SHP77 treated with DMSO at 0.1 percent for 48 hours (cell line): ENCODE results near the gene RCBTB1.

Experiments used
- DNase-seq: peaks from one replicate; lab custom pipeline; 2025; lab: John Stamatoyannopoulos, UW

The RCBTB1 gene

DNA sequence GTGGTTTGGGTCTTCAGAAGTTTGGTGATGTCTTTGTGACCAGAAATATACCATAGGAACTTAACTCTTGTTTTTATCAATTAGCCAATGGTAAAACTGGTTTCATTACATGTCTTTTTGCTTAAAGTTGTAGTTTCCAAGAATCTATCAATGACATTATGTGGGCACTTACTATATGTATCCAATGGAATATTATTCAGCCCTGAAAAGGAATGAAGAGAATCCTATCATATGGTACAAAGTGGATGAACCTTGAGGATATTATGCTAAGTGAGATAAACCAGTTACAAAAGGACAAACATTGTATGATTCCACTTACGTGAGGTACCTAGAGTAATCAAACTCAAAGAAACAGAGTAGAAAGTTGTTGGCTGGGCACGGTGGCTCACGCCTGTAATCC is 26.4 kb downstream of the RCBTB1 start:
- DNase-seq = no peak

DNA sequence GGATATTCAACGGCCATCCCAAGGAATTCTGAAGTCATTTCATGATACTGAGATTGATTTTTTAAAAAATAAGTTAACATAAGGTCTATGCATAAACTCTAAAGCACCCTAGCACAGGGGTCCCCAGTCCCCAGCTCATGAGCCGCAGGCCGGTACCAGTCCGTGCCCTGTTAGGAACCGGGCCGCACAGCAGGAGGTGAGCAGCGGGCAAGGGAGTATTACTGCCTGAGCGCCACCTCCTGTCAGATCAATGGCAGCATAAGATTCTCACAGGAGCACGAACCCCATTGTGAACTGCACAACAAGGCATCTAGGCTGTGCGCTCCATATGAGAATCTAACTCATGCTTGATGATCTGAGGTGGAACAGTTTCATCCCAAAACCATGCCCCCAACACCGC is 31.0 kb downstream of the RCBTB1 start:
- no peak for DNase-seq

DNA sequence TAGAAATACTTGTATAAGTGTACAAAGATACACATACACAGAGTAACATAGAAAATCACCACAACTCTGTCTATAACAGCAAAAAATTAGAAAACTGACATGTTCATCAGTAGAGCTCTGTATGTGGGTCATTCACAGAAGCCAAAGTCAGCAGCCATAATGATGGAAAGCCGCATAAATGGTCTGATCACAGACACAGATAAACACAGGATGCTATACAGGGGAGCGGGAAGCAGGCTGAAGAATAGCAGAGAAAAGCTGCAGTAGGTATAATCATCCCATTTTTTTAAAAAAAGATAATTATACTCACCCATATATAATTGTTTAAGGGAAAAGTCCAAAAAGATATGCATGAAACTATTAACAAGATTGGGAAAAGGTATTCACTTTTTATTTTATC is 31.5 kb downstream of the RCBTB1 start:
- no peak for DNase-seq

DNA sequence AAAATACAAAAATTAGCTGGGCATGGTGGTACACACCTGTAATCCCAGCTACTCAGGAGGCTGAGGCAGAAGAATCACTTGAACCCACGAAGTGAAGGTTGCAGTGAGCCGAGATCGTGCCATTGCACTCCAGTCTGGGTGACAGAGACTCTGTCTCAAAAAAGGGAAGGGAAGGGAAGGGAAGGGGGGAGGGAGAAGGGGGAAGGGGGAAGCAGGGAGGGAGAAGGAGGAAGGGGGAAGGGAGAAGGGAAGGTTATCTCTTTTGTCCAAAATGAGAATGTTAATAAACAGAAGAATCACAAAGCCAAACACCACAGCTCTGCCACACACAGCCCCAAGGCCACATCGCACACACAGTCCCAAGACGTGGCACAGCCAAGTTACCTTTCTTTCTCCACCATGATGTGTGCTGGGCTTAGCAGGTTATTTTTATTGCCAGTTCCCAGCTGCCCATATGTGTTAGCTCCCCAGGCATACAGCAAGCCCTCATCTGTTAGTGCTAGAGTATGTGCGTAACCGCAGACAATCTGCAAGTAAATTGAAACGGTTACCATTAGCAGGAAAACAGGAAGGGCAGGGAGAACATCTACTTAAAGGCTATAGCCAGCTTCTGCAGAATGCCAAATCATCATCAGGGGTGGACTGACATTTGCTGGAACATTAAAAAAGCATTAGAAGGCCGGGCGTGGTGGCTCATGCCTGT is 34.3 kb downstream of the RCBTB1 start:
- no peak for DNase-seq

DNA sequence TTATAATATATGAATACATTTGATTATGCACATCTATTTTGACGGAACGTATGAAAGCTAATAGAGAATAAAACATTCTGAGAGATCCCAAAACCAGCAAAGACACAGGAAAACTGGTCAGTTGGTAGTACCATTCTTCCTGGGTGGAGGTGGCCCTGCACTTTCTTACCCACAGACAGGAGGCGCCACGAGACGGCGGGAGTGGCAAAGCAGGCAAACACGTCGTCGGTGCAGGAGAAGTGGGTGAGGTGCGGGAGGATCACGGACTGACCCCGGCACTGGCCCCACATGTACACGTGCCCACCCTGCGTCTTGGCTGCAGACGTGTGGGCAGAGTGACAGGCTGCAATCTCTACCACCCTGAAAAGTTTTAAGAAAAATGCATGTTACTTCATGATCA is 36.1 kb downstream of the RCBTB1 start:
- DNase-seq = no peak

DNA sequence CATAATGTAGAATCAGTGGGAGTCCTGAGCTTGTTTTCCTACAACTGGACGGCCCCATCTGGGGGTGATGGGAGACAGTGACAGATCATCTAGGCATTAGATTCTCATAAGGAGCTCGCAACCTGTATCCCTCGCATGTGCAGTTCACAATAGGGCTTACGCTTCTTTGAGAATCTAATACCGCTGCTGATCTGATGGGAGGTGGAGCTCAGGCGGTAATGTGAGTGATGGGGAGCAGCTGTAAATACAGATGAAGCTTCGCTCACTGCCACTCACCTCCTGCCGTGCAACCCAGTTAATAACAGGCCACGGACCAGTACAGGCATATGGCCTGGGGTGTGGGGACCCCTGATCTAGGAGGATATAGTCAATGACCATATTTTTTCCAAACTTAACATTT is 38.8 kb downstream of the RCBTB1 start:
- DNase-seq = no peak

DNA sequence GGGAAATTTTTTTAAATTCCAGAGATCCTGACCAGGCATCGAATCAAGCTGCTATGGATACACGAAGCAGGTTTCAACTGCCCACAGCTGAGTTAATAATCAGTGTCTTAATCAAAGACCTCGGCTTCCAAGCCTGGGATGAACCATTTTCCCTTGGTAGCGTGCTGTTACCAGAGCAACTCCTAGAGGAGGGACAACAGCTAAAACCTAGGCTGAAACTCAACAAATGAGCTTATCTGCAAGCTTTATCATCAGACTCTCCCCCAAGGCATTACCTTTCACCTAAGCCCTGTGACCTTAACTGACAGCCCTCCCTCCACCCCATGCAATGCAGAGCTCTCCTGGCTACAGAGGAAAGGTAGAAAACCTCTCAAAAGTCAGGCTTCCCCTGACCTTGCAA is 39.7 kb downstream of the RCBTB1 start:
- DNase-seq = no peak

DNA sequence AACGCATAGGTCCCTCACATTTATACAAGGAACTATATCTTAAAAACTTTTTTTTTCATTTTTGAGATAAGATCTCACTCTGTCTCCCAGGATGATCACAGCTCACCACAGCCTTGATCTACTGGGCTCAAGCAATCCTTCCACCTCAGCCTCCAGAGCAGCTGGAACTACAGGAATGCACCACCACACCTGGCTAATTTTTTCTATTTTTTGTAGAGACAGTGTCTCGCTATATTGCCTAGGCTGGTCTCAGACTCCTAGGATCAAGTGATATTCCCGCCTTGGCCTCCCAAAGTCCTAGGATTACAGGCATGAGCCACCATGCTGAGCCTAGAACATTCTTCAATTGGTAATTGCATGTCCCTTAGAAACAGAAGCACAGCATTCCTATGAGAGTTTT is 41.7 kb downstream of the RCBTB1 start:
- DNase-seq = no peak

DNA sequence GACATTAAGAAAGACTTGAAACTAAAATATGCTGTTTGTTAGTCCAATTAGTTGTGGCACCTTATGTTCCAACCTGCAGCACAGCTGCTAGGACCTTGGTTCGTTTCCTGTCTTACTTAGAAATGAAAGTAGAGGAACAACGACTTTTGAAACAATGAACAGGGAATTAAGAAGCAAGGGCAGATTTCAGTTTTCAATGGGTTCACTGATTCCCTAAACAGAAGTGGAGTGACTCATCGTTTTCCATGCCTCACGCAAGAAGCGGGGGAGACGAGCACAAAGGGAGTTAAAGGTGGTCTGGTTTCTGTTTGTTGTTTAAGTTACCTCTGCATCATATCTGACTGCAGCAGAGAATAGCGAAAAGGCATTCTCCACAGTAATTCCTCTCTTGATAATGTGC is 44.8 kb downstream of the RCBTB1 start:
- no peak for DNase-seq

DNA sequence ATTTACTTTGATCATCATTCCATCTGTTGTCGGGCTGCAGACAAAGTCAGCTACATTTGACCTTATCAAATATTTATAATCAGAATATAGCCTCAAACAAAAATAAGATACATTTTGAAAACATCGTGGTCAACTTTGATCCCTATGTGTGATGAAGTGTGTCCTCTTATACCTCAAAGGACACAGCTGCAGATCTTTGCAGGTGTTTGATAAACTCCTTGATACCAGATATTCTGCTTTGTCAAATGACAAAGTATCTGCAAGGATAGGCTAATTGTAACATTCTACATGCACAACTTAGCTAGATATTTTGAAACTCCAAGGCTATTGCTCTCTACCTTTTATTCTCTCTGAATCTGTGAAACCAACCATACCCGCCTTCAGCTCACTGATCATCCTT is 45.6 kb downstream of the RCBTB1 start:
- DNase-seq = no peak

DNA sequence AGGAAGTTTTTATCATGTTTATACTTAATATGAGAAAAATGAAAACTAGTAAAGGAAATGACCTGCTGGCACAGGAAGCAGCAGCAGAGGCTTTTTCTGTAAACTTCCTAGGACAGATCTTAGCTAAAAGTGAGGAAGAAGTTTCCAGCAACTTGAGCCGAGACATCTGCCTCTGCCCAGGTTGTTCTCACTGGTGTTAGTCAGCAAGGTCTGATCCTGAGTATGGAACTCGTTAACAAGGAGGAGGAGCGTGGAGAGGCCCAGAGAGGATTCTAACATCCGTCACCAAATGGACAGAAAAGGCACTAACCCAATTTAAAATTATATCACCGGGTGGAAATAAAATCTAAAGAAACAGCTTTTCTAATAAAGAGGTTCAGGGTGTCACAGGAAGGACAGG is 46.0 kb downstream of the RCBTB1 start:
- DNase-seq = no peak

DNA sequence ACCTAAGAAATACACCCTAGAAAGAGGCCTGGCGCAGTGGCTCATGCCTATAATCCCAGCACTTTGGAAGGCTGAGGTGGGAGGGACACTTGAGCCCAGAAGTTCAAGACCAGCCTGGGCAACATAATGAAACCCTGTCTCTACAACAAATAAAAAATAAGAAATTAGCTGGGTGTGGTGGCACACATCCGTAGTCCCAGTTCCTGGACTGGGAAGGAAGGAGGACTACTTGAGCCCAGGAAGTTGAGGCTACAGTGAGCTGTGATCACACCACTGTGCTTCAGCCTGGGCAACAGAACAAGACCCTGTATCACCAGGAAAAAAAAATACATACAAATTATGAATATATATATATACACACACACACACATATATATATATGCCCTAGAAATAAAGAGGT is 47.0 kb downstream of the RCBTB1 start:
- DNase-seq = no peak

DNA sequence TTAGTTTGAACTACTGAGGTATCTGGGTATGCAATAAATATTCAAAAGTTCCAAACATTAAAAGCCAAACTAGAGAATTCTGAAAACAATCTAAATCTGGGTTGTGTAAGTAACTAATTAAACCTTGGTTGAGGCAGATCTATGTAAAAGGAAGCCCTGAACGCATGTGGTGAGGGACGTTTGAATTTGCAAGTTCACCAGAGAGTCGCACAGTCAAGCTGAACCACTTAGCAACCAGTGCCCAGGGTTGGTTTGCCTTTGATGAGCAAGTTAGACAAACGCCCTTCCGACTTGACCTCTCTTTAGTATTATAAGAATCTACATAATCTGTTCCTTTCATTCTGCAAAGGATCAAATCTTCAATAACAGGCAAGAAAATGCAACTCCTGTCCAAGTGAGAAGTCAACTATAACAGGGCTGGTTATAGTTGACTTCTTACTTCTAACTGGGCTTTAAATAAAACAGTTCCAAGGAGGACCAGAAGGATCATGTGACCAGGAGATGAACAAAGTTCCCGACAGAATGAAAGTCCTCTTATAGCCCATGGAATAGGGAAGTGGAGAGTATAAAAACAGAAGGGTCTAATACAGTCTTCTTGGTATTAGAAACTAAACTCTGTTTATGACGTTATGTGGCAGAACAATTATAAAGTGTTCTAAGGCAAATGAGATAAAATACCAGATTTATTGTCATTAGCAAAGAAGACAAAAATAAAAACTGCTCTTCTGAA is 49.0 kb downstream of the RCBTB1 start:
- DNase-seq = no peak

DNA sequence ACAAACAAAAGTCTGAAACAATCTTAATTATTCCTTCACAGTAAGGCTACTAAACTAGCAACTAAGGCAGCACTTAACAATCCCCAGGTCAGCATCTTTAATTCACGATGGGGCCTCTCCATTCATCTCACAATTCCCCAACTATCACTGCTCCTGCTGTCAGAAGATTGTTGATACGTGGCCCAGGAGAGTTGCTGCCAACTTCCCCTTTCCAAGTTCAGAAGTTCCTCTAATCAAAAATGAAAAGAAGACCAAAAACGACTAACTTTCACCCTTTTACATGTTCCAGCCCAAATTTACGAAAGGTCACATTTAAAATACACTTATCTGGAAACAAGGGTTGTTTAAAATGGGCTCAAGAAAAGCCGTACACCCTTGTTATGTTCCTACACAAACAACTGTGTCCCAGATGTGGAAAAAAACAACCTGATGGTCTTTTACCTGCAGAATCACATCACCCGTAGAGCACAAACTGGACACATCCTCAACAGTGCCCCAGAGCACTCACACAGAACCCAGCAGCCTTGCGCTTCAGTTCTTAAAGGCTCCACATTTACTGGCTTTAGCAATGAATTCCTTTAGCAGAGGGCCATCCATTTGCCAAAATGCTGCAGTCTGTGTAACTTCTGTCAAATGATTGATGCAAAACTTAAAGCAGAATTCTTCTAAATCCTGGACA is 51.6 kb downstream of the RCBTB1 start:
- DNase-seq = no peak

DNA sequence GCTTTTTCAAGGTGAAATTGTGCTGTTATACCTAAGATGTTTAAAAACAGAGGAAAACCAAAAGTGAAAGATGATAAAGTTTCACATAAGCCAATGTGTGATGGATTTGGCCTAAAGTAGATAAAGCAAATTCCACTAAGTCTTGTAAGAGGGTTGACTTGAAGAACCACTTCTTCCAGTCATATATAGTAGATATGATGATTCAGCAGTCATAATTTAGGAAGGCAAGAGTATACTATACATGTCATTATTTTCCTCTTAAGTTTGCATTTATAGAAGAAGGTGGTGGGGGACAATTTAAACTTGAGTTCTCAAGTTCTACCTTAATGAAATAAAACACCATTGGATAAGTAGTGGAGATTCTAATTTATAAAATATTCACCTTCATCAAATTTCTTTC is 52.3 kb downstream of the RCBTB1 start:
- no peak for DNase-seq

DNA sequence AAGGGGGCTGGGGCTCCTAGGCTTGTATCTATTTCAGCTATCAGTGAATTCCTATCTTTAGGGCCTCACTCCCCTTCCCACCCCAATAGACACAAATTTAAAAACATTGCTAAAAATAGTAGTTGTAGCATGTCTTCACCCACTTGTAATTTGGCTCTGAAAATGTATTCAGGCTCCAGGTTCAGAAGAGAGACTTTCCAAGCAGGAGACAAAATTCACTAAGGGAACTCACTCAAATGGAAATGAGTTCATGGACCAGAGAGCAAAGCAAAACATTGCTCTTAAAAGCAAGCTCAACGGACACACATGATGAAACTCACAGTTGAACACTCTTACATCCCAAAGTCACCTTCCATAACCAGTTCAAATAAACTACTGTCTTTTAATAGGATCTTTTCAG is 52.8 kb downstream of the RCBTB1 start:
- no peak for DNase-seq

DNA sequence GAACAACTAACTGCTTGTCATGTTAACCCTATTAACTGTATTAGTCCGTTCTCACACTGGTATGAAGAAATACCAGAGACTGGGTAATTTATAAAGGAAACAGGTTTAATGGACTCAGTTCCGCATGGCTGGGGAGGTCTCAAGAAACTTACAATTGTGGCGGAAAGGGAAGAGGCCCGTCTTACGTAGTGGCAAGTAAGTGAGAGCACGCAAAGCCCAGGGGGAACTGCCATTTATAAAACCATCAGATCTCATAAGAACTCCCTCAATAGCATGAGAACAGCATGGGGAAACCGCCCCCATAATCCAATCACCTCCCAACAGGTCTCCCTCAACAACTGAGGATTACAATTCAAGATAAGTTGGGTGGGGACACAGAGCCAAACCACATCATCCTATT is 54.9 kb downstream of the RCBTB1 start:
- DNase-seq = no peak

DNA sequence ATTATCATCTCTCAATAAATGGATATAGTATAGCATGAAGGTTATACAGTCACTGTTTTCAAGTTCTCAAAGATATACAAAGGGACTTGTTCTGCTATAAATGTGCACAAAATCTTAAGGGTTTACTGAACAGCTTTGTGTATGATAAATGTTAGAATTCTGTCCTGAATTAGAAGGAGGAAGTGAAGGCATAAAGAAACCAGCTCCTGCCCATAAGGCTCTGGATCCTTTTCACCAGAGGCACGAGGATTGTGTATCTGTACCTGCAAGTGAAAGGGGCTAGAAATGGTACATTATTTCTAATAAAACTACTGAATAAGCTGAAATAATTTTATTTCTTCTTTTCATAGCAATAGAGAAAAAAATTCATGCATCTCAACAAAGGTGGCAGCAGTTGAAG is 57.2 kb downstream of the RCBTB1 start:
- DNase-seq = no peak

DNA sequence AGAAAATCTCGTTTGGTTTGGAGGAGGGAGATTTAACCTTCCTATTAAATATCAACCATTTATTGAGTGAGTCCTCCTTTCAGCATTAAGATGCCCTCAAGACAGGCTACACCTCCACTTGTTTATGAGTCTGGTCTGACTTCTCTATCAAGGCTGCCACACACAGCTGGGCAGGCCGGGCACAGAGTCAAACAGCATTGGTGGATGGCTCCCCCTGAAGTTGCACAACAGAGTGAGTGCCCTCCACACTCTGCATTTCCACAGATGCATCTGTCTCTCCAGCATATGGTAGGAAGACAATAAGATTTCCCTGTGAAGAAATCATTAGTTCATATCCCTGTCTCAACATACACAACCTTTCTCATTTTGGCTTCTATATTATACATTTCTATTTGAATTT is 58.2 kb downstream of the RCBTB1 start:
- DNase-seq = no peak

DNA sequence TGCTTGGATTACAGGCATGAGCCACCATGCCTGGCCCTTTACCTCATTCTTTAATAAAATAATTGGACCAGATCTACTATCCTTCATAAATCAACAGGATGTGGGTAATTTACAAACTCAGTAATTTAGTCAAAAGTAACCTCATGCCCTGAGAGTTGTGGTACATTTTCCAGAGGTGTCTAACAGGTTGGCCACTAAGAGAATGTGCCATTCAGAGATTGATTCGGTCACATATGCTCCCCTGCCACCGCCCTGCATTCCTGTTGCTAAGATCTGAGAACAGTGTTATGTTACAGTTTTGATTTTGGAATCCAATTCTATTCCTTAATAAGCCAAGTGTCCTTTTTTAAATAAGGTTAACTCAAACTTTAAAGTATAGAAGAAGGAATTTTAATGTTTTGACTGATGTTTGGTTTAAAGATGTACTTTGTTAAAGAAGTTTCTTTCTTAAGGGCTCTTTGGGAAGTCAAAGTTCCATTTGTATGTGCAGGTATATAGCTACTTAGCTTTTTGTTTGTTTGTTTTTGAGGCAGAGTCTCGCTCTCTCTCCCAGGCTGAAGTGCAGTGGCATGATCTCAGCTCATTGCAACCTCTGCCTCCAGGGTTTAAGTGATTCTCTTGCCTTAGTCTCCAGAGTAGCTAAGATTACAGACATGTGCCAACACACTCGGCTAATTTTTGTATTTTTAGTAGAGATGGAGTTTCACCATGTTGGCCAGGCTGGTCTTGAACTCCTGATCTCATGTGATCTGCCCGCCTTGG is 60.4 kb downstream of the RCBTB1 start:
- no peak for DNase-seq

DNA sequence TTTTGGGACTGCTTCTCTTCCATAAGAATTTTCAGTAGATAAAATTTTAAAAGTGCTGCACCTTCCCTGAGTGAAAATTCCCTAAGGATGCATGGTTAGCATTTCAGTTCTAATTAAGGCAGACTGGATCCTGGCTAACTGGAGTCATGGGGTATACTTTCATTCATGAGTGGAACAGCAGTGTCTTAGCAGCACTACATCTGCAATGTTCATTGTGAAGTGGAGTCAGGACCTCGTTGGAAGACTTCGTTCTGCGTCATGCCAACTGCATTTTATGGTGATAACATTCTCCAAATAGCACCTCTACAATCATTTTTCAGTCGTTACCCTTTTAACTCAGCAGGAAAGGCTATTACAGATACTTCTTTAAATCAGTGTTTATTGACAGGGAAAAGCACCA is 64.1 kb downstream of the RCBTB1 start:
- no peak for DNase-seq

DNA sequence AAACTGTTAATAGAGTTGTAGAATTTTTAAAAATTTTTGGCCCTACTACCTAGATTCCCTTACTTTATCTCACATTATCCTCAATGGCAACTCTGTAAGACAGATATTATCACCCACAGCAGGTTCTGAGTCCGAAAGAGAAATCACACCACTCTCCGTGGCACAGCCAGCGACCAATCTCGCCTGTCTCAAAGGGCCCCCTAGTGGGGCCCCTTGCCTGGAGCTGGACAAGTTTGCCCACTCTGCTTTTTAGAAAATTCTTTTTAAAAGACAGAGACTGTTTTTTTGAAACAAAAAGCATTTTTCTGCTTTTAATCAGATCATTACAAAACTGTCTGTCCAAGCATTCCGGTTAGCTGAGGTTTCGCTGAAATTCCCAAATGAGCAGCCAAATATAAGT is 67.9 kb downstream of the RCBTB1 start:
- no peak for DNase-seq

DNA sequence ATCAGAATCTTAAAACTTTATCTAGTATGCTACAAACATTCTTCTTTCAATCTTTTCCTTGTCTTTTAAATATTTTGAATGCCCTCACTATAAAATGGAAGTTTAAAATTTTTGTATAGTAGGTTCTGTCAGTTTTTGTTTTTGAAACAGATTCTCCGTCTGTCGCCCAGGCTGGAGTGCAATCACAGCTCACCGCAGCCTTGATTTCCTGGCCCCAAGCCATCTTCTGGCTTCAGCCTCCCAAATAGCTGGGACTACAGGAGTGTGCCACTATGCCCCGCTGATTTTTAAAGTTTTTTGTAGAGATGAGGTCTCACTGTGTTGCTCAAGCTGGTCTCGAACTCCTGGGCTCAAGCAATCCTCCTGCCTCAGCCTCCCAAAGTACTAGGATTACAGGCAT is 68.9 kb downstream of the RCBTB1 start:
- DNase-seq = no peak
